ENCODE data around the gene ECM1.

Gene ECM1

GRCh38 chr1:150546294-150546937 is 38.5 kb downstream of the ECM1 start:
- no peak for DNase-seq

- no peak for DNase-seq
These were observed 40.4 kb downstream of the ECM1 start for GRCh38 chr1:150548324-150548631.

- peak; percentile 57 to 59 for DNase-seq
These were observed 41.0 kb downstream of the ECM1 start, which contains the start of gene ADAMTSL4 for GRCh38 chr1:150548632-150549495. Gene ADAMTSL4 (plus strand): TSS chr1:150549408. CDS start chr1:150552289, 2,881 bp downstream.

- DNase-seq = no peak
These were observed 41.8 kb downstream of the ECM1 start for GRCh38 chr1:150549496-150550221.

GRCh38 chr1:150550222-150551050 is 42.5 kb downstream of the ECM1 start:
- no peak for DNase-seq

- peak; percentile 72 to 76 for DNase-seq
These were observed 43.3 kb downstream of the ECM1 start for GRCh38 chr1:150551051-150551783.

GRCh38 chr1:150551784-150552127 is 43.8 kb downstream of the ECM1 start:
- DNase-seq = no peak

- peak; percentile 98 for DNase-seq
These were observed 44.4 kb downstream of the ECM1 start for GRCh38 chr1:150552128-150552910.

- DNase-seq = no peak
These were observed 45.0 kb downstream of the ECM1 start for GRCh38 chr1:150552911-150553289.

GRCh38 chr1:150553392-150554085 is 45.6 kb downstream of the ECM1 start:
- no peak for DNase-seq

GRCh38 chr1:150554086-150554452 is 46.2 kb downstream of the ECM1 start:
- DNase-seq = no peak

- DNase-seq = no peak
These were observed 47.5 kb downstream of the ECM1 start for GRCh38 chr1:150555198-150555970.

GRCh38 chr1:150555971-150556865 is 48.3 kb downstream of the ECM1 start:
- no peak for DNase-seq

- no peak for DNase-seq
These were observed 49.2 kb downstream of the ECM1 start for GRCh38 chr1:150557065-150557600.

- no peak for DNase-seq
These were observed 49.9 kb downstream of the ECM1 start for GRCh38 chr1:150557813-150558212.

GRCh38 chr1:150558303-150558704 is 50.4 kb downstream of the ECM1 start:
- no peak for DNase-seq

- DNase-seq = no peak
These were observed 51.1 kb downstream of the ECM1 start for GRCh38 chr1:150558761-150559655.

- no peak for DNase-seq
These were observed 51.7 kb downstream of the ECM1 start for GRCh38 chr1:150559656-150560010.

Data from Kasumi-1 (cell line).